ENCODE results near the gene VAMP1. TPM values are rescaled to one million over a fixed set of nuclear protein-coding genes. Genes with fewer than 3 reads are reported as not detected.
A peak's percentile ranks its signal among the peaks of the same experiment; 100 is the strongest.
"Not testable (repeated sequence)": the region's sequence is repeated elsewhere in the genome, so short reads cannot be mapped to it uniquely, and the experiment has no call there.

VAMP1 gene
- total RNA-seq = 10 to 100 TPM; 27.7 to 30.2 TPM

GRCh38 chr12:6470375-6471163, at the start of gene VAMP1:
Gene VAMP1 (minus strand): TSS chr12:6470677. CDS start chr12:6470531, 146 bp downstream.
- Mint-ChIP-seq H3K9me3 (no peaks in the 10 kb centered on the region), H3K4me3 (peak within 1 kb of the TSS; percentile 88), H3K27me3 (no peaks in the 10 kb centered on the region), H3K4me1 (ENCODE audit: low read depth) (peaks cover 51% of the 10 kb centered on the region), H3K27ac (peak within 1 kb of the TSS; percentile 89), H3K36me3 (peaks cover 33% of the 10 kb centered on the region)
- ChIA-PET POLR2A (interaction anchor here (0.7 to 5.6 kb wide), 23 partner anchors 10 to 382 kb away, joined by 3 to 72 read pairs (median 5); partner anchors contain the start of genes CD27, GAPDH, MRPL51 and NCAPD2), CTCF (interaction anchor here (0.7 to 4.3 kb wide), 14 partner anchors 9 to 147 kb away, joined by 3 to 59 read pairs (median 4); partner anchors contain the start of genes GAPDH, MRPL51 and TAPBPL)
- peak; percentile 99 for DNase-seq
- intact Hi-C loops (cut with micrococcal nuclease) = loop anchor here (1.0 to 2.0 kb wide), 5 partner anchors 8 to 283 kb away; partner anchors contain the start of genes MLF2 and MRPL51

GRCh38 chr12:6520186-6520585, 49.7 kb upstream of the VAMP1 start:
- POLR2A ChIA-PET = no interaction called here
- peaks cover 66% of the 10 kb centered on the region for H3K36me3 Mint-ChIP-seq
- no peak overlapping the region for H3K4me3 Mint-ChIP-seq
- no peak for DNase-seq
- no peaks in the 10 kb centered on the region for H3K9me3 Mint-ChIP-seq
- CTCF ChIA-PET = no interaction called here
- intact Hi-C loops (cut with micrococcal nuclease) = no loop called here
- no peak overlapping the region for H3K27ac Mint-ChIP-seq
- H3K27me3 Mint-ChIP-seq = no peaks in the 10 kb centered on the region
- H3K4me1 Mint-ChIP-seq (ENCODE audit: low read depth) = no peaks in the 10 kb centered on the region

DNA sequence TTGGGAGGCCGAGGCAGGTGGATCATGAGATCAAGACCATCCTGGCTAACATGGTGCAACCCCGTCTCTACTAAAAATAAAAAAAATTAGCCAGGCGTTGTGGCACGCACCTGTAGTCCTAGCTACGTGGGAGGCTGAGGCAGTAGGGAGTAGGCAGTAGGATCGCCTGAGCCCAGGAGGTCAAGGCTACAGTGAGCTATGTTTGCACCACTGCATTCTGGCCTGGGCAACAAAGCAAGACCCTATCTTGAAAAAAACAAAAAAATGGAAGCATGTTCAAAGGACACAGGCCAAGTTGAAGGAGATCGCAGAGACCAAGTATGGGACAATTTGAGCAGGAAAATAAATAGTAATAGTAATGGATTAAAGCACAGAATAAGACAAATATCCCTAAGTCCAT, 37.6 kb upstream of the VAMP1 start:
- DNase-seq = no peak
- CTCF ChIA-PET = no interaction called here
- Mint-ChIP-seq H3K4me1 (ENCODE audit: low read depth) (peaks cover 2% of the 10 kb centered on the region), H3K4me3 (no peak overlapping the region), H3K27me3 (no peaks in the 10 kb centered on the region), H3K36me3 (peaks cover 40% of the 10 kb centered on the region), H3K9me3 (no peaks in the 10 kb centered on the region), H3K27ac (no peak overlapping the region)
- POLR2A ChIA-PET = interaction anchor here (1.2 kb wide), 1 partner anchor 37 kb away, joined by 3 read pairs; the partner anchor contains the start of gene VAMP1
- intact Hi-C loops (cut with micrococcal nuclease) = no loop called here

DNA sequence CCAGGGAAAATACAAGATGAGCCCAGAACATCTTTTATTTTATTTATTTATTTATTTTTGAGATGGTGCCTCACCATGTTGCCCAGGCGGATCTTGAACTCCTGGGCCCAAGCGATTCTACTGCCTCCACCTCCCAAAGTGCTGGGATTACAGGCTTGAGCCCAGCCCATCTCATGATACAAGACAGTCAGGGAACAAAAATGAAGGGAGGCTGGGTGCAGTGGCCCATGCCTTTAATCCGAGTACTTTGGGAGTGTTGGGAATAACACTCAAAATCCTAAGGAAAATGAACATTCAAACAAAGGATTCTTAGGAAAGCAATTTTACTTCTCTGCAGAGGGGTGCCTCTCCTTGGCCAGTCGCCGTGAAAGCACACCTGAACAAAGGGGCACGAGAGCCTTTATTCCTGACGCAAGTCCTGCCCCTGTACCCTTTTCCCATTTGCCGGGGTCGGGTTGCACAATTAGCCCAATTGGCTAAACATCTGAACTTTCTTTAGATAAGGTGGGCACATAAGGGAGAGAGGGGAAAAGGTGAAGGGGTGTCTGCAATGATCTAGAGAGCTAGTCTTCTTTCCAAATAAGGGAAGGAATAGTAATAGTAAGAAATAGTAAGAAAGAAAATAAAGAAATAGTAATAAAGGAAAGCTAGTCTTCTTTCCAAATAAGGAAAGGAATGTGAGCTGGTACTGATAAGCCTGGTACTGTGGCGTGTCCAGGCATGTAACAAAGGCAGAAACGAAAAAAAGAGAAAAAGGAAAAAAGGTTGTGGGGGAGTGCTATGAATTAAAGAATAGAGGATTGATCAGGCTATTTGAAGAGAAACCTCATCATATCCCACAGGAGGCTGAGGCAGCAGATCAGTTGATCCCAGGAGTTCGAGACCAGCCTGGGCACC, 36.9 kb upstream of the VAMP1 start:
- H3K9me3 Mint-ChIP-seq = no peaks in the 10 kb centered on the region
- intact Hi-C loops (cut with micrococcal nuclease) = no loop called here
- CTCF ChIA-PET = interaction anchor here (0.6 to 0.7 kb wide), 3 partner anchors 10 to 71 kb away, joined by 3 to 6 read pairs (median 3); no protein-coding TSS in a partner anchor
- no peaks in the 10 kb centered on the region for H3K27me3 Mint-ChIP-seq
- no peak overlapping the region for H3K4me3 Mint-ChIP-seq
- H3K27ac Mint-ChIP-seq = no peak overlapping the region
- peaks cover 33% of the 10 kb centered on the region for H3K36me3 Mint-ChIP-seq
- POLR2A ChIA-PET = interaction anchor here (1.2 kb wide), 1 partner anchor 37 kb away, joined by 3 read pairs; the partner anchor contains the start of gene VAMP1
- H3K4me1 Mint-ChIP-seq (ENCODE audit: low read depth) = peaks cover 2% of the 10 kb centered on the region
- no peak for DNase-seq

- POLR2A ChIA-PET = interaction anchor here (0.8 to 1.3 kb wide), 4 partner anchors 30 to 39 kb away, joined by 3 to 5 read pairs (median 4); partner anchors contain the start of gene VAMP1
- Mint-ChIP-seq H3K4me1 (ENCODE audit: low read depth) (peaks cover 17% of the 10 kb centered on the region), H3K36me3 (peaks cover 22% of the 10 kb centered on the region), H3K27me3 (no peaks in the 10 kb centered on the region), H3K27ac (no peak overlapping the region), H3K9me3 (no peaks in the 10 kb centered on the region), H3K4me3 (no peak overlapping the region)
- DNase-seq = no peak
- CTCF ChIA-PET = interaction anchor here (0.8 to 1.3 kb wide), 3 partner anchors 30 to 78 kb away, joined by 3 to 5 read pairs (median 3); partner anchors contain the start of gene VAMP1
- intact Hi-C loops (cut with micrococcal nuclease) = no loop called here
These were observed 30.0 kb upstream of the VAMP1 start for GRCh38 chr12:6500466-6500865.

GRCh38 chr12:6497291-6497690, 26.8 kb upstream of the VAMP1 start:
- Mint-ChIP-seq H3K36me3 (peaks cover 32% of the 10 kb centered on the region), H3K27ac (peak overlapping the region; percentile 72), H3K4me1 (ENCODE audit: low read depth) (peaks cover 31% of the 10 kb centered on the region)
- H3K9me3 Mint-ChIP-seq; intact Hi-C loops (cut with micrococcal nuclease); H3K27me3 Mint-ChIP-seq; DNase-seq; H3K4me3 Mint-ChIP-seq; POLR2A ChIA-PET: not testable (repeated sequence)
- CTCF ChIA-PET = interaction anchor here (0.9 to 1.4 kb wide), 3 partner anchors 31 to 56 kb away, joined by 3 to 4 read pairs (median 3); no protein-coding TSS in a partner anchor

DNA sequence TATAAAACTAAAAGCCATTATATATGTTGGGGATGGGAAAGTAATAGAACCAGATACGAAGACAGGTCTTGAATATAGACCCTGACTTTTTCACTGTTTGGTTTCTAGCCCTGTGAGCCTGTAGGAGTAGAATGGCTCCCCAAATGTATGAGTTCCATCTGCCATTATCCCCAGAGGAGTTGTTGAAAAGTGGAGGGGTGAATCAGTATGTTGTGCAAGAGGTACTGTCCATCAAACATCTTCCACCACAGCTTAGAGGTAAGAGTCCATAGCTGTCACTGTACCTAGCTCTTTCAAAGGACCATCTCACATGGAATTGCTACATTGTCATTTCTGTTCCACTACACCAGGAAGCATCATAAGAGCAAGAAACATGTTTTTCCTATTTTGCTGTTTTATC, 24.5 kb upstream of the VAMP1 start:
- intact Hi-C loops (cut with micrococcal nuclease) = loop anchor here (1.0 kb wide), 1 partner anchor 72 kb away; no protein-coding TSS in a partner anchor
- Mint-ChIP-seq H3K27ac (peak overlapping the region; percentile 100), H3K27me3 (no peaks in the 10 kb centered on the region), H3K9me3 (no peaks in the 10 kb centered on the region), H3K4me1 (ENCODE audit: low read depth) (peaks cover 38% of the 10 kb centered on the region), H3K4me3 (peak overlapping the region; percentile 94), H3K36me3 (peaks cover 42% of the 10 kb centered on the region)
- ChIA-PET CTCF (interaction anchor here (0.6 to 1.9 kb wide), 8 partner anchors 29 to 155 kb away, joined by 3 to 9 read pairs (median 4); no protein-coding TSS in a partner anchor), POLR2A (interaction anchor here (0.6 to 2.7 kb wide), 5 partner anchors 19 to 45 kb away, joined by 4 to 15 read pairs (median 6); partner anchors contain the start of genes GAPDH and VAMP1)
- DNase-seq = no peak

- peaks cover 42% of the 10 kb centered on the region for H3K36me3 Mint-ChIP-seq
- CTCF ChIA-PET = interaction anchor here (1.0 to 1.9 kb wide), 7 partner anchors 29 to 70 kb away, joined by 3 to 9 read pairs (median 4); no protein-coding TSS in a partner anchor
These were observed 23.8 kb upstream of the VAMP1 start for GRCh38 chr12:6494258-6494743.

DNA sequence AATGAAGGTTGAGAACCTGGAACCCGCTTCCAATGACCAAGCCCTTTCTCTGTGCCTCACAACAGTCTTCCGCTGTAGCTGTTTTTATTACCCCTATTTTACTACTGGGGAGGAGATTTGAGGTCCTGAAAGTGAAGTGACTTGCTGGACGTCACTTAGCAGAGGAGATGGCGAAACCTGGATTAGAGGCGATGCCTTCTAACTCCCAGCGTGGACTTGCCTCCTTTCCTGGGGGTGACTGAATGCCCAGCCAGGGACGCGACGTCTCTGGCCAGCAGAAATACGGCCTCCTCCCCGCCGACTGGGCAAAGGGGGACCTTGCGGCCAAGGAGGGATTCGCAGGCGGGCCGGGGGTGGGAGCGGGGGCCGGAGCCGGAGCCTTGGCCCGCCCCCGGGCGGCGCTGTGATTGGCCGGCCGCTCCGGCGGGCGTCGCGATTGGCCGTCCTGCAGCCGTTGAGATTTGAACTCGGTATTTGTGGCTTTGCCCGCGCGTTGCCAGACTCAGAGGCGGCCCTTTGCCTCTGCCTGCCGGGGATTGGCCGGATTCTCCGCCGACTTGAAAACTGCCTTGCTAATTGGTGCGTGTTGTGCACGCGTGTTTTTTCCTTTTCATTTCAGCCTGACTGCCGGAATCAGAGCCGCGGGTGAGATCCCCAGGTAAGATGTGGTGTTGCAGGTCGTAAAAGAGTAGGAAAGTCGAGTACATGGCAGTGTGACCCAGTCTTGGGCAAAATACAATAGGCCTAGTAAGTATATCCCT, 23.2 kb upstream of the VAMP1 start, which contains the start of gene NCAPD2:
Gene NCAPD2 (plus strand): TSS at position 606 of the 761 bp plus-strand sequence. CDS start 997 bp downstream, outside the sequence.
- peak; percentile 98 for DNase-seq
- no peaks in the 10 kb centered on the region for H3K9me3 Mint-ChIP-seq
- H3K36me3 Mint-ChIP-seq = peaks cover 40% of the 10 kb centered on the region
- H3K27ac Mint-ChIP-seq = peak within 1 kb of the TSS; percentile 100
- H3K4me3 Mint-ChIP-seq = peak within 1 kb of the TSS; percentile 94
- H3K27me3 Mint-ChIP-seq = no peaks in the 10 kb centered on the region
- ChIA-PET POLR2A (interaction anchor here (0.8 to 4.2 kb wide), 15 partner anchors 8 to 259 kb away, joined by 3 to 47 read pairs (median 5); partner anchors contain the start of genes GAPDH, MLF2, TAPBPL and VAMP1), CTCF (interaction anchor here (0.6 to 2.9 kb wide), 12 partner anchors 23 to 358 kb away, joined by 3 to 11 read pairs (median 6); partner anchors contain the start of genes USP5 and VAMP1)
- peaks cover 38% of the 10 kb centered on the region for H3K4me1 Mint-ChIP-seq (ENCODE audit: low read depth)
- intact Hi-C loops (cut with micrococcal nuclease) = loop anchor here (1.0 kb wide), 6 partner anchors 23 to 358 kb away; partner anchors contain the start of genes CDCA3, GAPDH, ING4 and VAMP1

More at GRCh38 chr12:6494258-6494743, 23.8 kb upstream of the VAMP1 start:
- Mint-ChIP-seq H3K27me3 (no peaks in the 10 kb centered on the region), H3K9me3 (no peaks in the 10 kb centered on the region), H3K4me1 (ENCODE audit: low read depth) (peaks cover 38% of the 10 kb centered on the region), H3K27ac (peak overlapping the region; percentile 100), H3K4me3 (peak overlapping the region; percentile 94)
- POLR2A ChIA-PET = interaction anchor here (0.6 to 2.7 kb wide), 5 partner anchors 19 to 45 kb away, joined by 4 to 15 read pairs (median 6); partner anchors contain the start of genes GAPDH and VAMP1
- intact Hi-C loops (cut with micrococcal nuclease) = loop anchor here (1.0 kb wide), 1 partner anchor 71 kb away; no protein-coding TSS in a partner anchor
- no peak for DNase-seq
